Bone marrow (tissue), 2 donors: ENCODE measurements around the gene PREP.

Experiments
- DNase-seq, 2 donors: peaks; one replicate each; lab custom pipeline; 2025; lab: John Stamatoyannopoulos, UW

The PREP gene

GRCh38 chr6:105304825-105305224 is 98.1 kb downstream of the PREP start:
- DNase-seq = no peak

GRCh38 chr6:105304366-105304765 is 98.5 kb downstream of the PREP start:
- no peak for DNase-seq

DNA sequence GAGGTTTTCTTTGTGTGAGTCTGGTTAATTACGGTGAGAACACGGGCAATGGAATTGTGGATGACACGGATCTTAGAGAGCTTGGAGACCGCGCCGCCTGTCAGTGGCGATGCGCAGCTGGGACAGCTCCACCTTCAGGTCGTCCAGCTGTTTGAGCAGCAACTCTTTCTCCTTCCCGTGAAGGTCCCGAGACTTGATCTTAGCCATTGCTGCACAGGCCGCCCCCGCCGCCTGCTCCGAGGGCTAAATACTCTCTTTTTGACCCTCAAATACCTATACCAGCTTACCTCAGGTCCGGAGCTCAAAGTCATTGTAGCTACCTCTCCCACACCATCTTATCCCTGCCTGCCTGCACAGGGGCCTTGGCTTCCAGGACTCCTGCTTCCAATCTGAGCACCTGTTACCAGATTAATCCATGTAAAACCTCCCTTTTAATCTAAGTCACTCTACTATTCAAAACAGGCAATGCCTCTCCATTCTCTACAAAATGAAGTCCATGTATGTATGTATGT is 100.2 kb downstream of the PREP start:
- no peak for DNase-seq

- DNase-seq = no peak
Observed at GRCh38 chr6:105301756-105302616, 100.9 kb downstream of the PREP start.

DNA sequence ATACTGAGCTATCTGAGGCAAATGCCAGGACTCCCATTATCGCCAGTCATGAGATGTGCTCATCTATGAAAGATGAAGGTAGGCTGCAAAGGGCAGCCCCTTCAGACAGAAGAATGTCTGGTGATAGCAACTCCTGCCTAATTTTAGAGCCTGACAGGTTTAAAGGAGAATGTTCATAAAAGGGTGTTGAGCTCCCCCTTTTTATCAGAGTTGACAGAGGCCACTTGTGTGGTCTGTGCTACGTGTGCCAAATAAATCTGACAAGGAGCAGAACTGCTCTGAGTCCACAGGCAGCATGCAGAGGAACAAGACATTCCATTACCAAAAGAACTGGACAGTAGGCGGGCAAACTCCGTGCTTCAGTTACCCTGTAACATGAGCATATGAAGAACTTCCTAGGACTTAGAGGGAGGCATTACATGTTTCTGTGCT is 101.8 kb downstream of the PREP start:
- no peak for DNase-seq

DNA sequence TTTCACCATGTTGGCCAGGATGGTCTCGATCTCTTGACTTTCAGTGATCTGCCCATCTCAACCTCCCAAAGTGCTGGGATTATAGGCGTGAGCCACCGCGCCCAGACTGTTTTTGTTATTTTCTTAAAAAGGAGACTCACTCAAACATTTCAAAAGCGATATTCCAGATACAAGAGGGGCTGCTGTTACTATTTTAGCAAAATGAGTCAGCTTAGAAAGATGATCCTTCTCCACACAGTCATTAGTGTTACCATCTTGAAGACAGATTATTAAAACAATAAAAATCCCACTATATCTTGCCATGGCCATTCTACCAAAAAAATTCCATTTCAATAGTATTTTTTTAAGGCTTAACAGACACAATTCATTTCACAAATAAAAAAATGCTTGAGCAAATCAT is 102.8 kb downstream of the PREP start:
- no peak for DNase-seq

GRCh38 chr6:105294129-105294528 is 108.8 kb downstream of the PREP start:
- DNase-seq = no peak

DNA sequence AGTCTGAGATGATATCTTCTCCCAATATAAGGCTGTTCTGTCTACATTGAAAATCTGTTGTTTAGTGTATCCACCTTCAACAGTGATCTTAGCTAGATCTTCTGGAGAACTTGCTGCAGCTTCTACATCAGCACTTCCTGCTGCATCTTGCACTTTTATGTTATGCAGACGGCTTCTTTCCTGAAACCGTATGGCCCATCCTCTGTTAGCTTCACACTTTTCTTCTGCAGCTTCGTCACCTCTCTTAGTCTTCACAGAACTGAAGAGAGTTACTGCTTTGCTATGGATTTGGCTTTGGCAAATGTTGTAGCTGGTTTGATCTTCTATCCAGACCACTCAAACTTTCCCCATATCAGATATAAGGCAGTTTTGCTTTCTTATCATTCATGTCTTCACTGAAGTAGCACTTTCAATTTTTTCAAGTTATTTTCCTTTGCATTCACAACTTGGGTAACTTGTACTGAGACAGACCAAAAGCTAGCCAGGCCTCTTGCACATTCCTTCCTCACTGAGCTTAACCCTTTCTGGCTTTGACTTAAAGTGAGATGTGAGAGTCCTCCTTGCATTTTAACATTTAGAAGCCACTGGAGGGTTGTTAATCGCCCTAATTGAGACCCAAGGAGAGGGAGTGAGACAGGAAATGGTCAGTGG is 110.1 kb downstream of the PREP start:
- no peak for DNase-seq

- no peak for DNase-seq
Observed at GRCh38 chr6:105291525-105291924, 111.4 kb downstream of the PREP start.

- no peak for DNase-seq
Observed at GRCh38 chr6:105282631-105283585, 120.0 kb downstream of the PREP start.

- no peak for DNase-seq
Observed at GRCh38 chr6:105280033-105280432, 122.8 kb downstream of the PREP start.

GRCh38 chr6:105279463-105279862 is 123.4 kb downstream of the PREP start:
- DNase-seq = no peak

- DNase-seq = no peak
Observed at GRCh38 chr6:105278813-105279212, 124.1 kb downstream of the PREP start.

DNA sequence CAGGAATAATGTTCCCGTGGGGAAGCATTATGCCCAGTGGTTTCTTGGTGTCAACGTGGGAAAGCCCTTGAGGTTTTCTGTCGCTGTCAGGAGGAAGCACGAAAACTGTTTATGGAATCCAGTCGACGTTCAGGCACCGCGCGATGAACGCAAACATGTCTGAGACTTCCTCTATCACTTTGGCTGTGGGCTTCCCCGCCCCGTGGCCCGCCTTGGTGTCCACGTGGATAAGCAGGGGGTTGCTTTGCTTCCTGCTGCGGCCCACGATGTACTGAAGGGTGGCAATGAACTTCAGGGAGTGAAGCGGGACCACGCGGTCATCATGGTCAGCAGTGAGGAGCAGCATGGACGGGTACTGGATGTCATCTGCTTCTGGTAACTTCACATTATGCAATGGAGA is 124.8 kb downstream of the PREP start:
- no peak for DNase-seq

DNA sequence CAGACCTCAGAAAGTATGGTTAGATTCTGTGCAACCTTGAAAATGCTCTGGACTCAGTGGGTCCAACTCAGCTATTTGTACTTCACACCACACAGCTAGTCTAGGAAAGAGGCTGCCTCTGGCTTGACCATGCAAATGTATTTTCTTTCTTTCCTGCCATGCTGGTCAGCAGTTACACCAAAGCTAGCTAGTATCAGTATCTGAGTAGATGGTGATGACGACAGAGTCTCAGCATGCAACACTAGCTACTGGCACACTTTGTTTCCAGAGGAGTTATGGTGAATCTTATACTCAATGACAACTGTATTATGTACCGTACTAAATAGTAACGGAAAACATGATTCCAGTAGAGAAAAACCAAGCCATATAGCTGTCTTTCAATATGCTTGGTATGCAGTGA is 126.5 kb downstream of the PREP start:
- DNase-seq = no peak

DNA sequence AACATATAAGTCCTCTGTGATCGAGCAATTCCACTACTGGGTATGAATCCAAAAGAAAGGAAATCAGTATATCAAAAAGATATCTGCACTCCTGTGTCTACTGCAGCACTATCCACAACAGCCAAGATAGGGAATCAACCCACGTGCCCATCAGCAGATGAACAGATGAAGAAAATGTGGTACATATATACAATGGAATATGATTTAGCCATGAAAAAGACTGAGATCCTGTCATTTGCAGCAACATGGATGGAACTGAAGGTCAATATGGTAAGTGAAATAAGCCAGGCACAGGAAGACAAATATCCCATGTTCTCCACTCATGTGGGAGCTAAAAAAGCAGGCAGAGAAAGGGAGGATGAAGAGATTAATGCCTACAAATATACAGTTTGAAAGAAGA is 127.3 kb downstream of the PREP start:
- DNase-seq = no peak

DNA sequence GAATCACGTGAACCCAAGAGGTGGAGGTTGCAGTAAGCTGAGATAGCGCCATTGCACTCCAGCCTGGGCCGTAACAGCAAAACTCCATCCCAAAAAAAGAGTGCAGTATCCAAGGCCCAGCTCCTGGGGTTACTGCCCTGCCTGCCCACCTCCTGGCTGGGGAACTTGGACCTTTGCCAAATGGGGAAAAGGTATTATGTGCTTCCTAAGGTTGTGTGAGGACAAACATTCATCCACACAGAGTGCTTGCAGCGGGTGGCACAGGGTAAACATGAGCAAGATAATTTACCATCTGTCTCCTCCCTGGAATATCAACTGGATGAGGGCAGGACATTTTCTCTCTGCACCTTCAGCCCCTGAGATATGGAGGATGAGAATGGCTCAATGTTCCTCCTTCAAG is 128.2 kb downstream of the PREP start:
- DNase-seq = no peak

DNA sequence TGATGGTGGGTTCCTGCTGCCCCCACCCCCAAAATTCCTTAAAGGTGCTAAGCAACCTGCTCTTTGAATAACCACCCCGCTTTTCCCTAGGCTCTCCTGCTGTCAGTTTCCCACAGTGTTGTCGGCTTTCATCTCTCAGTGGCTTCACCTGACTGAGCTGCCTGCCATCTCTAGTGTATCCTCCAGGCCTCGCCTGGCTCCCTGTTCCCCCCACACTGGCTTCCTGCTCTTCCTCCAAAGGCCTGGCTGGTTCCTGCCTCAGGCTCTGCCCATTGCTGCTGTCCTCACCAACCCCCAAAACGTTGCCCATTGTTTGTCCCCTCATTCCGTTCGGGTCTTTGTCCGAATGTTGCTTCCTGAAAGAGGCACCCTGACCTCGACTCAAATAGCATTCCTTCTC is 129.3 kb downstream of the PREP start:
- DNase-seq = no peak

DNA sequence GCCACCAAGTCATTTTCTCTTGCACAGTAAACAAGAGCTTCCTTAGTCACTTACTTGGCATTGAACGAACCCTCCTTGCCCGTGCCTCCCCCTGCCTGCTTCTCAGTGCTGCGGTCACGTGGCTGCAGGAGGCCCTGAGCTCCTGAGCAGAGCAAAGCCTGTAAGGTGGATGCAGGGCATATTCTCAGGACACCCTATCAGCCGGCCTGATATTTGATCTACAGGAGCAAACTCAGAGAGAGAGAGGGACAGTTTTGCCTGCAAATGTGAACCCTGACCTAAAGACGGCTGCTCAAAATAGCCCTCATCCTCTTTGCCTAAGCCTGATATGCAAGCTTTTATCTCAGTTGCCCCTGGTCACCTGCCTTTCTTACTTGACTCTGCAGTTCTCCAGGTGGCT is 130.1 kb downstream of the PREP start:
- DNase-seq = no peak

GRCh38 chr6:105270511-105270910 is 132.4 kb downstream of the PREP start:
- no peak for DNase-seq

DNA sequence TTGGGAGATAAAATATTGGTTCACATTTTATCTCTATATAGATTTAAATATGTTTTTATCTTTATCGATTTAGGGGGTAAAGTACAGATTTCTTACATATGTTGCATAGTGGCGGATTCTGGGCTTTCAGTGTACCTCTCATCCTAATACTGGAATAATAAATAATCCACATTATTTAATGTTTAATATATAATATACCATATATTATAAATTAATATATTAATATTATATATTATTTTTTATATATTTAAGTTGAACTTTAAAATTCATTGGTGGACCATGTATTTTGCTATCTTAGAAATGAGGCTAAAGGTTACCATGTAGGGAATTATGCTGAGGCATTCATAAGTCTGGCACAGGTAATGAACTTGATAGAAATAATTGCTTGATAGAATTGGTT is 133.5 kb downstream of the PREP start:
- no peak for DNase-seq
